ENCODE data around the gene KLHL10. TPM values are rescaled to one million over a fixed set of nuclear protein-coding genes. Genes with fewer than 3 reads are reported as not detected.
"Not testable (repeated sequence)": the region's sequence is repeated elsewhere in the genome, so short reads cannot be mapped to it uniquely, and the experiment has no call there.

KLHL10 gene
- total RNA-seq, 1 experiment from 2014 or later = not detected

DNA sequence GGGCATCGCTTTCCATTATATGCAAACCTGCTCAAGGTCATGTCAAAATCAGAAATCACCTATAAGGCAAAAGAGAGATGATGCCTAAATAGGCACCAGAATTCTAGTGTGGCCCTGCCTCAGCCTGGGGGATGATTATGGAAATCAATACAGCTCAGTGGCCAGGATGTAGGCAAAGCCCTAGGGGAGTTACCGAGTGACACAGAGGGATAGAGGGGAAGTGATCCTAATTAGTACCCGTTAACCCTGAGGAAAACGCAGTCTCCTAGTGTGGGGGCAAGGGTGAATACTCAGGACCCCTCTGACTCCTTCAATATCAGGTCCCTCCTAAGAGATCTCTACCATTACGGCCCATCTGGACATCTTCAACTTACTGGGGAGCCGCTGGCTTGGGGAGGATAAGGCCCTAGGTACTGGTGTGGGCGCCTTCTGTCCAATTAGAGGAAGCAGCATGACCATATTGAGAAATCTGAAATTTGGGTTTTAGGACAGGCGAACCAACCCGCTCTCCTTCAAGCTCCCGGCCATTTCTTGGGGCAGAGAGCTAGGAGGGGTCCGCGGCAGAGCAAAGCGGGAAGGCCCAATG, 2.3 kb upstream of the KLHL10 start:
- Histone ChIP-seq H3K9me3 (no peaks in the 10 kb centered on the region), H3K4me1 (0 out of 2 replicates have a peak, but pooled peaks cover 3% of the 10 kb centered on the region), H3K36me3 (ENCODE audit: control insufficient read depth, insufficient read depth, low read length) (peaks cover 2% of the 10 kb centered on the region), H3K27me3 (replicated peaks; ENCODE audit: control insufficient read depth, insufficient read depth, low read length) (no peaks in the 10 kb centered on the region), H3K4me3 (ENCODE audit: low read depth, low read length) (peak overlapping the region; percentile 74)
- DNase-seq = no peak
- intact Hi-C loops (cut with micrococcal nuclease; ENCODE audit: unreplicated experiment) = no loop called here
- Mint-ChIP-seq H3K4me1 (ENCODE audit: low read depth, unreplicated experiment) (peaks cover 8% of the 10 kb centered on the region), H3K27ac (ENCODE audit: unreplicated experiment) (peak overlapping the region; percentile 39), H3K27me3 (ENCODE audit: insufficient read depth, unreplicated experiment) (no peaks in the 10 kb centered on the region), H3K4me3 (ENCODE audit: unreplicated experiment) (peak overlapping the region; percentile 78), H3K36me3 (ENCODE audit: insufficient read depth, unreplicated experiment) (peaks cover 26% of the 10 kb centered on the region), H3K9me3 (ENCODE audit: unreplicated experiment) (no peaks in the 10 kb centered on the region)
- POLR2A ChIA-PET = no interaction called here
- CTCF ChIA-PET = interaction anchor here (0.7 to 1.1 kb wide), 2 partner anchors 24 to 150 kb away, joined by 3 read pairs; partner anchors contain the start of gene P3H4
- no TSS peak for BruUV-seq (replicated peaks)
- TF ChIP-seq CTCF (IDR thresholded peaks at IDR 0.05; ENCODE audit: insufficient read depth in 1 of 2, low read depth in 1 of 2, low read length in 1 of 2, severe bottlenecking in 1 of 2, unreplicated experiment in 1 of 2) = no peak

- peaks cover 20% of the 10 kb centered on the region for H3K36me3 Mint-ChIP-seq (ENCODE audit: insufficient read depth, unreplicated experiment)
- Histone ChIP-seq H3K4me1 (0 out of 2 replicates have a peak, but pooled peaks cover 3% of the 10 kb centered on the region), H3K27me3 (replicated peaks; ENCODE audit: control insufficient read depth, insufficient read depth, low read length) (no peaks in the 10 kb centered on the region), H3K36me3 (ENCODE audit: control insufficient read depth, insufficient read depth, low read length) (peaks cover 2% of the 10 kb centered on the region), H3K9me3 (no peaks in the 10 kb centered on the region), H3K4me3 (ENCODE audit: low read depth, low read length) (peak within 1 kb of the TSS; percentile 74)
- H3K9me3 Mint-ChIP-seq (ENCODE audit: unreplicated experiment) = no peaks in the 10 kb centered on the region
- no TSS peak for BruUV-seq (replicated peaks)
- peak within 1 kb of the TSS; percentile 39 for H3K27ac Mint-ChIP-seq (ENCODE audit: unreplicated experiment)
- POLR2A ChIA-PET = interaction anchor here (0.7 kb wide), 1 partner anchor 148 kb away, joined by 3 read pairs; no protein-coding TSS in a partner anchor
- peak within 1 kb of the TSS; percentile 78 for H3K4me3 Mint-ChIP-seq (ENCODE audit: unreplicated experiment)
- H3K4me1 Mint-ChIP-seq (ENCODE audit: low read depth, unreplicated experiment) = peaks cover 8% of the 10 kb centered on the region
- CTCF ChIA-PET = interaction anchor here (0.5 to 0.7 kb wide), 2 partner anchors 141 to 151 kb away, joined by 3 to 4 read pairs; no protein-coding TSS in a partner anchor
- peak; percentile 71 to 80 for DNase-seq
- no peak for TF ChIP-seq CTCF (IDR thresholded peaks at IDR 0.05; ENCODE audit: insufficient read depth in 1 of 2, low read depth in 1 of 2, low read length in 1 of 2, severe bottlenecking in 1 of 2, unreplicated experiment in 1 of 2)
- intact Hi-C loops (cut with micrococcal nuclease; ENCODE audit: unreplicated experiment) = no loop called here
- no peaks in the 10 kb centered on the region for H3K27me3 Mint-ChIP-seq (ENCODE audit: insufficient read depth, unreplicated experiment)
Observed at GRCh38 chr17:41835800-41836549, 1.6 kb upstream of the KLHL10 start, which contains the start of gene NT5C3B. Gene NT5C3B, minus strand, starts transcription at chr17:41836232. Its CDS starts 39 bp downstream, at chr17:41836193.

GRCh38 chr17:41836550-41837196, 952 bp upstream of the KLHL10 start:
- ChIA-PET CTCF (interaction anchor here (0.5 kb wide), 1 partner anchor 142 kb away, joined by 4 read pairs; no protein-coding TSS in a partner anchor), POLR2A (interaction anchor here (0.7 kb wide), 1 partner anchor 148 kb away, joined by 3 read pairs; no protein-coding TSS in a partner anchor)
- Histone ChIP-seq H3K4me3 (ENCODE audit: low read depth, low read length) (peak overlapping the region; percentile 74), H3K27me3 (replicated peaks; ENCODE audit: control insufficient read depth, insufficient read depth, low read length) (no peaks in the 10 kb centered on the region), H3K9me3 (no peaks in the 10 kb centered on the region), H3K4me1 (0 out of 2 replicates have a peak, but pooled peaks cover 3% of the 10 kb centered on the region), H3K36me3 (ENCODE audit: control insufficient read depth, insufficient read depth, low read length) (no peaks in the 10 kb centered on the region)
- no peak for TF ChIP-seq CTCF (IDR thresholded peaks at IDR 0.05; ENCODE audit: insufficient read depth in 1 of 2, low read depth in 1 of 2, low read length in 1 of 2, severe bottlenecking in 1 of 2, unreplicated experiment in 1 of 2)
- Mint-ChIP-seq H3K27me3 (ENCODE audit: insufficient read depth, unreplicated experiment) (no peaks in the 10 kb centered on the region), H3K27ac (ENCODE audit: unreplicated experiment) (no peak overlapping the region), H3K9me3 (ENCODE audit: unreplicated experiment) (no peaks in the 10 kb centered on the region), H3K36me3 (ENCODE audit: insufficient read depth, unreplicated experiment) (peaks cover 13% of the 10 kb centered on the region), H3K4me1 (ENCODE audit: low read depth, unreplicated experiment) (peaks cover 8% of the 10 kb centered on the region), H3K4me3 (ENCODE audit: unreplicated experiment) (peak overlapping the region; percentile 78)
- intact Hi-C loops (cut with micrococcal nuclease; ENCODE audit: unreplicated experiment) = no loop called here
- BruUV-seq (replicated peaks) = no TSS peak
- DNase-seq = no peak

DNA sequence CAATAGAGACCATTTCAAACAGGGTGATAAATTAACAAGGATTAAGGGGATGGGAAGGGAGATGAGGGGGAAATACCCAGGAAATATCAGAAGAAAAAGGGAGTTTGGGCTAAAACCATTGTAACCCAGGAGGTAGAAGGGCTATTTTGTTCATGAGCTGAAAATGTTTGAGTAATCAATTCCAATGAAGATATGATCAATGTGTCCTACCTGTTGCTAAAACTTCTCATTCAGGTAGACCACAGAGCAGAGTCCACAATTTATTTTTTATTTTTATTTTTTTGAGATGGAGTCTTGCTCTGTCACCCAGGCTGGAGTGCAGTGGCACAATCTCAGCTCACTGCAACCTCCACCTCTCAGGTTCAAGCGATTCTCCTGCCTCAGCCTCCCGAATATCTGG, 1.8 kb downstream of the KLHL10 start:
- H3K9me3 ChIP-seq; POLR2A ChIA-PET; CTCF ChIA-PET; H3K9me3 Mint-ChIP-seq (ENCODE audit: unreplicated experiment); H3K4me3 ChIP-seq (ENCODE audit: low read depth, low read length); H3K4me1 ChIP-seq; H3K27me3 Mint-ChIP-seq (ENCODE audit: insufficient read depth, unreplicated experiment); H3K36me3 ChIP-seq (ENCODE audit: control insufficient read depth, insufficient read depth, low read length); BruUV-seq (replicated peaks); DNase-seq; H3K4me3 Mint-ChIP-seq (ENCODE audit: unreplicated experiment); H3K4me1 Mint-ChIP-seq (ENCODE audit: low read depth, unreplicated experiment); H3K36me3 Mint-ChIP-seq (ENCODE audit: insufficient read depth, unreplicated experiment); intact Hi-C loops (cut with micrococcal nuclease; ENCODE audit: unreplicated experiment); H3K27me3 ChIP-seq (replicated peaks; ENCODE audit: control insufficient read depth, insufficient read depth, low read length); H3K27ac Mint-ChIP-seq (ENCODE audit: unreplicated experiment): not testable (repeated sequence)
